HL-60 (cell line): ENCODE data around the gene PRPF40B.

Experiments
- DNase-seq, 2 experiments: peaks; one replicate each; pipeline ENCODE4 v3.0.0-alpha.2; 2010 to 2020; ENCODE audit warnings: low read depth in 1 of 2, low spot score in 1 of 2
- H3K27ac ChIP-seq: fragments of 250-450 bp; sonication (Bioruptor Pico); replicated peaks from 2 replicates; pipeline ENCODE4 v1.5.1; 2020; ENCODE audit warnings: mild to moderate bottlenecking, moderate library complexity
- H3K27me3 ChIP-seq: fragments of 250-450 bp; sonication (Bioruptor Pico); 2 replicates; pipeline ENCODE4 v1.5.1; 2021; ENCODE audit warnings: mild to moderate bottlenecking, moderate library complexity; ENCODE audit not compliant: insufficient read depth, poor library complexity, severe bottlenecking
- H3K4me3 ChIP-seq: replicated peaks from 2 replicates; pipeline ENCODE4 v1.5.1; 2011; ENCODE audit warnings: mild to moderate bottlenecking, control low read depth, low read length; ENCODE audit not compliant: insufficient read depth
- GABPA ChIP-seq: IDR thresholded peaks from 2 replicates; pipeline ENCODE4 v1.6.1; 2012; ENCODE audit warnings: low read depth
- POLR2AphosphoS5 ChIP-seq: IDR thresholded peaks from 2 replicates; pipeline ENCODE4 v1.6.1; 2012; ENCODE audit warnings: low read depth
- SPI1 ChIP-seq: IDR thresholded peaks from 2 replicates; pipeline ENCODE4 v1.6.1; 2012; ENCODE audit warnings: low read depth, mild to moderate bottlenecking, borderline replicate concordance
- TF ChIP-seq, protein P1 (sequence below): IDR thresholded peaks from 2 replicates; pipeline ENCODE4 v1.6.1; 2012; ENCODE audit warnings: low read depth; ENCODE audit not compliant: insufficient replicate concordance
- TF ChIP-seq, protein P2 (sequence below): IDR thresholded peaks from one replicate; pipeline ENCODE4 v1.5.1; 2011; ENCODE audit warnings: low read length, control low read depth, inconsistent platforms; ENCODE audit not compliant: insufficient read depth

The PRPF40B gene

DNA sequence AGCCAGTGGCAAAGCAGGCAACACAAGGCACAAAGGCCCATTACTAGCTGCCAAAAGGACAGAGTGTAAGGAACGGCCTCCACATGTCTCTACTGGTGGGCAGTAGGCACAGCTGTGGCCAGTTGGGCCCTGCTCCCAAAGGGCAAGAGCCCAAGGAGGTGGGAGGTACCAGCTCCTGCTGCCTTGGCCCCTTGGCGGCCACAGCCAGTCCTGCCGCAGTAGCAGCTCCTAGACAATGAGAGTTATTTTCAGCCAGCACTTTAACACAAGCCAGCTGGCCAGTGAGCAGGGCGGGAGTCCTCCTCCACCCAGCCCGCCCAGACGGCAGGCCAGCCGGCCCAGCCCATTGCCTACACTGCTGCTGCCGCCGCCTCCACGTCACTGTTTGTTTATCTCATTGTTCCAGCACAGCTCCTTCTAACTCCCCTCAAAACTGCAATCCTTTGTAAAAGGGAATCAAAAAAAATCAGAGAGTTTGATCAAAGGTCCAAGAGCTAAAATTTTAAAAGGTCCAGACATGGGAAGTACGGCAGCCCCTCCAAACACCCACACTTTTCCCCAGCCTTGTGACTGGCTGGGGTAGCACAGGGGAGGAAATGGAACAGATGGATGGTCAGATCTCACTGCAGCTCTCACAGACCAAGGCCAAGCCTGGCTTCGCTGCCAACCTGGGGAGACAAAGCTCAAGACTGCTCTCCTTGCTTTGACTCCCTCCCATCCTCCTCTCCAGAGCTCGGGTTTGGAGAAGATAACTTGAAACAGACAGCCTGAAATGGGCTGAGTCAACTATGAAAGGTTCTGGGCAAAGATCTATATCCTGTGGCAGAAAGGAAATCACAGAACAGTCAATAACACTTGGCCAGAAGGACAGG lies 50.3 kb downstream of the PRPF40B start:
- no peak for DNase-seq
- Histone ChIP-seq H3K4me3 (no peak overlapping the region), H3K27me3 (no peaks in the 10 kb centered on the region), H3K27ac (no peak overlapping the region)
- TF ChIP-seq POLR2AphosphoS5 = no peak

DNA sequence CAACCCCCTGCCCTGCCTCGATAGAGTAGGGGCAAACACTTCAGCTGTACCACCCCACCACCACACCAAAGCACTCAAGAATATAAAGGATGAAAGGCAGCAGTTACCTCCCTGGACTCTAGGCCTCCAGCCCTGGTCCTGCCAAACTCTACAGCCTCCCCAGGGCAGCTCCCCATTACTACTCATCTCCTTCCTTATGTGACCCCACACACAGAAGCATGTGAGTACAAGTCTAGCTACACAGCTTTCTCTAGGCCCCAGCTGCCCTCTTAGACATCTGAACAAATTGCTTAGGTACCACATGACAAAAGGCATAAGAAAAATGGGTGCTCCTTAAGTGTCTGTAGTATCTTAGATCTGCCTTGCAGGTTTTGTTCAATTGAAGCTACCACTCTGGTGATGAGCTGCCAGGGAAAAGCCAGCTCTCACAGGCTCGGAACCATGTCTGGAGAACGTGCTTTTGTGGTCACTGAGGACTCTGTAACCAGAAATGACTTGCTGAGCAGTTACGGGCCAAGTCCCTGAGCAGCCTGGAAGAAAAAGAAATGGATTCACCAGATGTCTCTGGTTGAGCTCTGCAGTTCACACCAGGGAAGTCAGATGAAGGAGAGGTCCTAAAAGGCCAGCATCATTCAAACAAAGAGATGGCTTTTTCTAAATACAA lies 51.1 kb downstream of the PRPF40B start:
- TF ChIP-seq, protein P1, sequence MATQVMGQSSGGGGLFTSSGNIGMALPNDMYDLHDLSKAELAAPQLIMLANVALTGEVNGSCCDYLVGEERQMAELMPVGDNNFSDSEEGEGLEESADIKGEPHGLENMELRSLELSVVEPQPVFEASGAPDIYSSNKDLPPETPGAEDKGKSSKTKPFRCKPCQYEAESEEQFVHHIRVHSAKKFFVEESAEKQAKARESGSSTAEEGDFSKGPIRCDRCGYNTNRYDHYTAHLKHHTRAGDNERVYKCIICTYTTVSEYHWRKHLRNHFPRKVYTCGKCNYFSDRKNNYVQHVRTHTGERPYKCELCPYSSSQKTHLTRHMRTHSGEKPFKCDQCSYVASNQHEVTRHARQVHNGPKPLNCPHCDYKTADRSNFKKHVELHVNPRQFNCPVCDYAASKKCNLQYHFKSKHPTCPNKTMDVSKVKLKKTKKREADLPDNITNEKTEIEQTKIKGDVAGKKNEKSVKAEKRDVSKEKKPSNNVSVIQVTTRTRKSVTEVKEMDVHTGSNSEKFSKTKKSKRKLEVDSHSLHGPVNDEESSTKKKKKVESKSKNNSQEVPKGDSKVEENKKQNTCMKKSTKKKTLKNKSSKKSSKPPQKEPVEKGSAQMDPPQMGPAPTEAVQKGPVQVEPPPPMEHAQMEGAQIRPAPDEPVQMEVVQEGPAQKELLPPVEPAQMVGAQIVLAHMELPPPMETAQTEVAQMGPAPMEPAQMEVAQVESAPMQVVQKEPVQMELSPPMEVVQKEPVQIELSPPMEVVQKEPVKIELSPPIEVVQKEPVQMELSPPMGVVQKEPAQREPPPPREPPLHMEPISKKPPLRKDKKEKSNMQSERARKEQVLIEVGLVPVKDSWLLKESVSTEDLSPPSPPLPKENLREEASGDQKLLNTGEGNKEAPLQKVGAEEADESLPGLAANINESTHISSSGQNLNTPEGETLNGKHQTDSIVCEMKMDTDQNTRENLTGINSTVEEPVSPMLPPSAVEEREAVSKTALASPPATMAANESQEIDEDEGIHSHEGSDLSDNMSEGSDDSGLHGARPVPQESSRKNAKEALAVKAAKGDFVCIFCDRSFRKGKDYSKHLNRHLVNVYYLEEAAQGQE = no peak
- TF ChIP-seq GABPA = no peak
- TF ChIP-seq POLR2AphosphoS5 = no peak
- no peak for TF ChIP-seq SPI1
- TF ChIP-seq, protein P2, sequence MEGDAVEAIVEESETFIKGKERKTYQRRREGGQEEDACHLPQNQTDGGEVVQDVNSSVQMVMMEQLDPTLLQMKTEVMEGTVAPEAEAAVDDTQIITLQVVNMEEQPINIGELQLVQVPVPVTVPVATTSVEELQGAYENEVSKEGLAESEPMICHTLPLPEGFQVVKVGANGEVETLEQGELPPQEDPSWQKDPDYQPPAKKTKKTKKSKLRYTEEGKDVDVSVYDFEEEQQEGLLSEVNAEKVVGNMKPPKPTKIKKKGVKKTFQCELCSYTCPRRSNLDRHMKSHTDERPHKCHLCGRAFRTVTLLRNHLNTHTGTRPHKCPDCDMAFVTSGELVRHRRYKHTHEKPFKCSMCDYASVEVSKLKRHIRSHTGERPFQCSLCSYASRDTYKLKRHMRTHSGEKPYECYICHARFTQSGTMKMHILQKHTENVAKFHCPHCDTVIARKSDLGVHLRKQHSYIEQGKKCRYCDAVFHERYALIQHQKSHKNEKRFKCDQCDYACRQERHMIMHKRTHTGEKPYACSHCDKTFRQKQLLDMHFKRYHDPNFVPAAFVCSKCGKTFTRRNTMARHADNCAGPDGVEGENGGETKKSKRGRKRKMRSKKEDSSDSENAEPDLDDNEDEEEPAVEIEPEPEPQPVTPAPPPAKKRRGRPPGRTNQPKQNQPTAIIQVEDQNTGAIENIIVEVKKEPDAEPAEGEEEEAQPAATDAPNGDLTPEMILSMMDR = no peak
- Histone ChIP-seq H3K27me3 (no peaks in the 10 kb centered on the region), H3K4me3 (no peak overlapping the region), H3K27ac (no peak overlapping the region)
- DNase-seq = no peak

DNA sequence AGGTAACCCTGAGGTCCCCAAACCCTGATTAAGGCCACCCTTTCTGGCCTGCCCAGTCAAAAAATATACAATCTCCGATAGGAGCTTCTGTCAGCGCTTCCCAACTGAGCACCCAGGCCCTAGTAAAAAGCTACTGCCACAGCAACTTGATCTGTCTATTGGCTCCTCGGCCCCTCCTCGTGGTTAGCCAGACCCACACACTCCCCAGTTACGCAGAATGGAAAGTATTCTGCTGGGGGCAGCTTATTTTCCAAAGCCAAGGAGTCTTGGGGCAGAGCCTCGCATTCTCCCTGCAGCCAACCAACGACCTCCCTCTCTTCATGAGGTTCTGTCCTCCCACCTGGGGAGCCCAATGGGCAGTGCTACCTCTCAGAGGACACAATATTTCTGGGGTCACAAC lies 51.8 kb downstream of the PRPF40B start:
- TF ChIP-seq GABPA = no peak
- no peak for DNase-seq
- no peak overlapping the region for H3K4me3 ChIP-seq
- no peaks in the 10 kb centered on the region for H3K27me3 ChIP-seq
- H3K27ac ChIP-seq = no peak overlapping the region

DNA sequence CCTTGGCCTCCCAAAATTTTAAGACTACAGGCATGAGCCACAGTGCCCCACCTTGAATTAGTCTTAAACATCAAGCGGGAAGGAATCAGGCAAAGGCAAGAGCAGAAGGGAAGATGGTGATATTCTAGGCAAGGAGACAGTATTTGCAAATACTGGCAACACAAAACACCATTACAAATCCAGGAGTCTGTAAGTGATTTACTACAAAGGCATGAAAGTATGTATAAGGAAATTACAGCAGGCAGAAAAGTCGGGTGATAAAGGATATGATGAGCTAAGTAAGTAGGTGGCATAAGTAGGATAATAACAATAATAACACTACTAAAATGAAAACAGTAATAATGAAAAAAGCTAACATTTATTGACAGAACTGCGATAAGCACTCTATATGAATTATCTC lies 55.4 kb downstream of the PRPF40B start:
- no peak overlapping the region for H3K4me3 ChIP-seq
- no peaks in the 10 kb centered on the region for H3K27me3 ChIP-seq
- TF ChIP-seq, protein P1 = no peak
- no peak for TF ChIP-seq POLR2AphosphoS5
- TF ChIP-seq, protein P2 = no peak
- TF ChIP-seq GABPA = no peak
- TF ChIP-seq SPI1 = no peak
- DNase-seq = no peak
- H3K27ac ChIP-seq = no peak overlapping the region
